MCF 10A (cell line): ENCODE measurements around the gene CORO6. TPM values are rescaled to one million over a fixed set of nuclear protein-coding genes. Genes with fewer than 3 reads are reported as not detected.

Experiments
- BruUV-seq: library from RNA; stranded (reverse); fragments of 400-500 nt; replicated peaks from 2 replicates; lab custom pipeline; 2021; lab: Mats Ljungman, UMichigan
- CTCF ChIA-PET: fragments of 300-600 bp; sonication (Branson Sonifier 250); formaldehyde crosslinking; extraction: SDS; loops from one replicate; lab custom pipeline; 2021; ENCODE audit warnings: antibody characterized with exemption, inconsistent platforms; lab: Yijun Ruan, JAX
- POLR2A ChIA-PET: fragments of 300-600, 350-650 bp; sonication (Branson Sonifier 250); formaldehyde crosslinking; extraction: SDS; loops from one replicate; lab custom pipeline; 2020; ENCODE audit warnings: antibody characterized with exemption, inconsistent platforms; lab: Yijun Ruan, JAX
- DNase-seq: peaks from one replicate; pipeline ENCODE4 v3.0.0-alpha.2; 2018; ENCODE audit not compliant: unreplicated experiment
- H3K27ac Mint-ChIP-seq: one replicate; pipeline ENCODE4 v1.8.0; 2022; ENCODE audit warnings: mild to moderate bottlenecking, low read depth, mixed read lengths; ENCODE audit not compliant: unreplicated experiment
- H3K27me3 Mint-ChIP-seq: one replicate; pipeline ENCODE4 v1.8.0; 2022; ENCODE audit warnings: mixed read lengths; ENCODE audit not compliant: insufficient read depth, unreplicated experiment
- H3K36me3 Mint-ChIP-seq: one replicate; pipeline ENCODE4 v1.8.0; 2022; ENCODE audit warnings: mild to moderate bottlenecking, moderate library complexity, mixed read lengths; ENCODE audit not compliant: insufficient read depth, unreplicated experiment
- H3K4me1 Mint-ChIP-seq: one replicate; pipeline ENCODE4 v1.8.0; 2022; ENCODE audit warnings: mixed read lengths; ENCODE audit not compliant: insufficient read depth, unreplicated experiment
- H3K4me3 Mint-ChIP-seq: one replicate; pipeline ENCODE4 v1.8.0; 2022; ENCODE audit warnings: mild to moderate bottlenecking, moderate library complexity, mixed read lengths; ENCODE audit not compliant: unreplicated experiment
- H3K9me3 Mint-ChIP-seq: one replicate; pipeline ENCODE4 v1.8.0; 2022; ENCODE audit warnings: mixed read lengths; ENCODE audit not compliant: unreplicated experiment
- intact Hi-C: fragments of 100-400 bp; cut with micrococcal nuclease; formaldehyde crosslinking; loops from 2 replicates; pipeline ENCODE4 v1.14.1; 2022
- total RNA-seq: library from RNA; stranded (reverse); gene quantifications from 2 replicates; pipeline ENCODE4 v1.2.3, GENCODE V29; 2022
- TF ChIP-seq, protein P1 (sequence below): fragments of 200-600 bp; IDR thresholded peaks from one replicate; pipeline ENCODE4 v1.8.0; 2022; ENCODE audit warnings: antibody characterized with exemption, mild to moderate bottlenecking; ENCODE audit not compliant: unreplicated experiment

The CORO6 gene
- total RNA-seq, 1 experiment from 2014 or later, result 1.6 TPM

DNA sequence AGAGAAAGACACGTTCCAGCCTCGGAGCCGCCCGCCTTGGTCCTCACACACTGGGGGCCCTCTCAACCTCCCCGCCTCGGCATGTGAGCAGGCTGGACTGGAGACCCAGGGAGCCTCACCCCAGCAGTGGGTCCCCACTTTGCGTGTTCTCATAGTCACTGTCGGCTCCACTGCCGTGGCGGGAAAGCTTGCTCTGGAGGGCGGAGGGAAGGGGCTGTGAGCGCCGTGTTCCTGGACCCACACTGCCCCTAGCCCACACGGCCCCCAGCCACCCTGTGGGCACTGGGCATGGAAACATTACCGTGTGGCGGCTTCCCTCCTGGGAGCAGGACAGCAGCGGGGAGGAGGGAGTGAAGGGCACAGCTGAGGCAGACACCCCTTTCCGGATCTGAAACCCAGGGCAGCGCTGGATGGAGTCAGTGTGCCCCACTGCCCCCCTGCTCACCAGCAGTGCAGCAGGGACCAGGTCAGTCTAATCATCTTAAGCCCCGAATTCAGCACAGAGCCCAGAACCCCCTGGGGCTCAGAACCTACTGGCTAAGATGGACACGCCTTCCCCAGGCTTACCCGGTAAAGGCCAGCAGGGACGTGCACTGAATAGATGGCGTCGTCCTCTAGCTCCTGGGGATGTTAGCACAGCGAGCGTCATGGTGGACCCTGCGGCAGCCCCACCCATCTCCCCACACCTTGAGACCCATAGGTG lies 47.0 kb downstream of the CORO6 start:
- TF ChIP-seq, protein P1, sequence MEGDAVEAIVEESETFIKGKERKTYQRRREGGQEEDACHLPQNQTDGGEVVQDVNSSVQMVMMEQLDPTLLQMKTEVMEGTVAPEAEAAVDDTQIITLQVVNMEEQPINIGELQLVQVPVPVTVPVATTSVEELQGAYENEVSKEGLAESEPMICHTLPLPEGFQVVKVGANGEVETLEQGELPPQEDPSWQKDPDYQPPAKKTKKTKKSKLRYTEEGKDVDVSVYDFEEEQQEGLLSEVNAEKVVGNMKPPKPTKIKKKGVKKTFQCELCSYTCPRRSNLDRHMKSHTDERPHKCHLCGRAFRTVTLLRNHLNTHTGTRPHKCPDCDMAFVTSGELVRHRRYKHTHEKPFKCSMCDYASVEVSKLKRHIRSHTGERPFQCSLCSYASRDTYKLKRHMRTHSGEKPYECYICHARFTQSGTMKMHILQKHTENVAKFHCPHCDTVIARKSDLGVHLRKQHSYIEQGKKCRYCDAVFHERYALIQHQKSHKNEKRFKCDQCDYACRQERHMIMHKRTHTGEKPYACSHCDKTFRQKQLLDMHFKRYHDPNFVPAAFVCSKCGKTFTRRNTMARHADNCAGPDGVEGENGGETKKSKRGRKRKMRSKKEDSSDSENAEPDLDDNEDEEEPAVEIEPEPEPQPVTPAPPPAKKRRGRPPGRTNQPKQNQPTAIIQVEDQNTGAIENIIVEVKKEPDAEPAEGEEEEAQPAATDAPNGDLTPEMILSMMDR, result no peak
- no TSS peak for BruUV-seq
- no peak overlapping the region for H3K4me3 Mint-ChIP-seq
- POLR2A ChIA-PET, result interaction anchor here (1.3 to 3.9 kb wide), 2 partner anchors 16 to 206 kb away, joined by 3 to 15 read pairs; no protein-coding TSS in a partner anchor
- CTCF ChIA-PET, result interaction anchor here (0.6 to 9.2 kb wide), 3 partner anchors 17 to 204 kb away, joined by 3 to 57 read pairs (median 5); partner anchors contain the start of gene ANKRD13B
- H3K4me1 Mint-ChIP-seq, result peaks cover 23% of the 10 kb centered on the region
- peaks cover 46% of the 10 kb centered on the region for H3K36me3 Mint-ChIP-seq
- no peaks in the 10 kb centered on the region for H3K9me3 Mint-ChIP-seq
- intact Hi-C loops, result no loop called here
- no peaks in the 10 kb centered on the region for H3K27me3 Mint-ChIP-seq
- H3K27ac Mint-ChIP-seq, result no peak overlapping the region
- DNase-seq, result no peak

DNA sequence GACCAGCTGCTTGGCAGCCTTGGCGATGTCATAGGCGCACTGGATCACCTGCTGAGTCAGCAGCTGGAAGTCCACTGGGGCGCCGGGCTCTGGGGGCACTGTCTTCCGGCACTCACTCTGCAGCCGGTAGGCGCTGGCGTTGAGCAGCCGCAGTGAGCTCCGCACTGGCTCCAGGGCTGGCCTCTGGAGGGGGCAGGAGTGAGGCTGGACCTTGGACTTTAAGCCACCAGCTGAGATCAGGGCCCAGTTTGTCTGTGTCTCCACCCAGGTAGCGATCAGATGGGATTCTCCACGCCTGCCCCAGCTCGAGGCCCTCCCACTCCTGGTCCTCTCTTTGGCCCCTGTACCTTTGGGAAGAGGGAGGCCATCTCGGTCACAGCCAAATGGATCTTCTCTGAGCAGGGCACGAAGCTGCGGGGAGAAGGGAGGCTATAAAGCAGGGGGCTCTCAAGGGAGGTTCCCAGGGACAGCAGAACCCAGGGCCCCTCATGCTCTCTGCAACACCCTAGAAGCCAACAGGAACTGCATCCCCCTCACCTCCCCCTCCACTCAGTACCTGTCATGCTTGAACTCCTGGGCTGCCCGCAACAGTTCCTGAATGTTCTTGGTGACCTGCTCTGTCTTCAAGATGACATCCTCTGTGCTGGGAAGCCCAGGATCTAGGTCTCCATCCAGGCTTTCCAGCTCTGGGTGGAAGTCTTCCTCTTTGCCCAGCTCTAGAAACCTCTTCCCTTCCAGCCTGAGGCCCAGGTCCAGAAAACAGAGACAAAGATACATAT lies 47.8 kb downstream of the CORO6 start:
- ChIA-PET POLR2A (interaction anchor here (0.6 to 3.9 kb wide), 5 partner anchors 16 to 1975 kb away, joined by 3 to 15 read pairs (median 3); no protein-coding TSS in a partner anchor), CTCF (interaction anchor here (0.6 to 9.2 kb wide), 6 partner anchors 11 to 435 kb away, joined by 3 to 57 read pairs (median 4); partner anchors contain the start of gene ANKRD13B)
- no peaks in the 10 kb centered on the region for H3K27me3 Mint-ChIP-seq
- DNase-seq, result no peak
- no peaks in the 10 kb centered on the region for H3K9me3 Mint-ChIP-seq
- TF ChIP-seq, protein P1, result no peak
- no TSS peak for BruUV-seq
- H3K4me1 Mint-ChIP-seq, result peaks cover 18% of the 10 kb centered on the region
- no peak overlapping the region for H3K27ac Mint-ChIP-seq
- H3K4me3 Mint-ChIP-seq, result no peak overlapping the region
- intact Hi-C loops, result no loop called here
- H3K36me3 Mint-ChIP-seq, result peaks cover 43% of the 10 kb centered on the region

GRCh38 chr17:29573871-29574731 lies 48.6 kb downstream of the CORO6 start:
- ChIA-PET CTCF (interaction anchor here (0.6 to 9.2 kb wide), 7 partner anchors 12 to 513 kb away, joined by 3 to 57 read pairs (median 4); partner anchors contain the start of gene ANKRD13B), POLR2A (interaction anchor here (0.5 to 3.9 kb wide), 6 partner anchors 17 to 1158 kb away, joined by 3 to 15 read pairs (median 3); no protein-coding TSS in a partner anchor)
- intact Hi-C loops, result no loop called here
- TF ChIP-seq, protein P1, result no peak
- H3K9me3 Mint-ChIP-seq, result no peaks in the 10 kb centered on the region
- no peak overlapping the region for H3K27ac Mint-ChIP-seq
- H3K4me3 Mint-ChIP-seq, result no peak overlapping the region
- DNase-seq, result no peak
- no TSS peak for BruUV-seq
- no peaks in the 10 kb centered on the region for H3K27me3 Mint-ChIP-seq
- H3K36me3 Mint-ChIP-seq, result peaks cover 38% of the 10 kb centered on the region
- H3K4me1 Mint-ChIP-seq, result peaks cover 19% of the 10 kb centered on the region
